Naive thymus-derived CD8-positive, alpha-beta T cell (primary cell): ENCODE measurements around the gene BLM. TPM values are rescaled to one million over a fixed set of nuclear protein-coding genes. Genes with fewer than 3 reads are reported as not detected.

Source experiments
- ATAC-seq, 2 donors: fragments of 150-1000 bp; cut with Tn5 transposase in 1 of 2; sonication (Bioruptor Pico), chemical (Tn5 transposase) in 1 of 2; 1 replicate in 1 of 2; 2 replicates in 1 of 2; pipeline ENCODE4 v1.10.0; 2021; ENCODE audit warnings: mild to moderate bottlenecking in 2 of 2, moderate library complexity in 2 of 2
- POLR2A ChIA-PET: fragments of 350-600 bp; sonication (Branson Sonifier 250); formaldehyde crosslinking; loops from one replicate; lab custom pipeline; 2021; ENCODE audit warnings: antibody characterized with exemption; lab: Charles Lee
- DNase-seq, 10 donors: peaks; one replicate each; pipeline versions ENCODE4 v3.0.0 to v3.0.0-alpha.2; 2020 to 2022
- H3K27ac Mint-ChIP-seq, 10 donors: one replicate each; pipeline ENCODE4 v1.8.0; 2020 to 2022; ENCODE audit warnings: mild to moderate bottlenecking in 10 of 10, mixed read lengths in 10 of 10, moderate library complexity in 4 of 10, inconsistent platforms in 1 of 10
- H3K27me3 Mint-ChIP-seq, 5 donors: one replicate each; pipeline ENCODE4 v1.8.0; 2021 to 2022; ENCODE audit warnings: mixed read lengths in 5 of 5
- H3K36me3 Mint-ChIP-seq, 3 donors: one replicate each; pipeline ENCODE4 v1.8.0; 2020 to 2022; ENCODE audit warnings: mixed read lengths in 3 of 3, mild to moderate bottlenecking in 2 of 3, inconsistent platforms in 1 of 3
- H3K4me1 Mint-ChIP-seq, 4 donors: one replicate each; pipeline ENCODE4 v1.8.0; 2021 to 2022; ENCODE audit warnings: mixed read lengths in 4 of 4
- H3K4me3 Mint-ChIP-seq, 10 donors: one replicate each; pipeline ENCODE4 v1.8.0; 2020 to 2022; ENCODE audit warnings: mild to moderate bottlenecking in 10 of 10, mixed read lengths in 10 of 10, moderate library complexity in 6 of 10, inconsistent platforms in 1 of 10
- H3K9me3 Mint-ChIP-seq, 9 donors: one replicate each; pipeline ENCODE4 v1.8.0; 2020 to 2022; ENCODE audit warnings: mixed read lengths in 9 of 9, mild to moderate bottlenecking in 3 of 9, inconsistent platforms in 1 of 9, moderate library complexity in 1 of 9
- polyA plus RNA-seq, 3 donors: library from polyadenylated mRNA; unstranded; fragments of 300-500 nt; fragmentation: Illumina TruSeq; gene quantifications; one replicate each; pipeline ENCODE4 v1.2.3, GENCODE V29; 2021
- total RNA-seq, 8 experiments: library from RNA in 2 of 8; stranded (reverse) in 2 of 8; gene quantifications; one replicate each; pipeline ENCODE4 v1.2.3 and lab custom pipeline; 2021 to 2026

Gene BLM
- total and polyA plus RNA-seq, 5 experiments from 2014 or later, result 2.6 to 7.1 (median 4.1) TPM

GRCh38 chr15:90808517-90809235 lies 91.5 kb downstream of the BLM start:
- H3K4me3 Mint-ChIP-seq, result no peak overlapping the region
- peaks cover 3 to 31% (median 10%) of the 10 kb centered on the region in 4 donors for H3K4me1 Mint-ChIP-seq
- ATAC-seq, result no peak
- no peak for DNase-seq
- POLR2A ChIA-PET, result no interaction called here
- peaks cover 0 to 41% (median 3%) of the 10 kb centered on the region in 3 donors for H3K36me3 Mint-ChIP-seq
- no peaks in the 10 kb centered on the region for H3K27me3 Mint-ChIP-seq
- peak overlapping the region in 2 of 10 donors; percentile 28 to 30 for H3K27ac Mint-ChIP-seq
- H3K9me3 Mint-ChIP-seq, result no peaks in the 10 kb centered on the region

- H3K36me3 Mint-ChIP-seq, result peaks cover 0 to 36% (median 0%) of the 10 kb centered on the region in 3 donors
- POLR2A ChIA-PET, result no interaction called here
- ATAC-seq, result no peak
- no peaks in the 10 kb centered on the region for H3K27me3 Mint-ChIP-seq
- H3K4me1 Mint-ChIP-seq, result peaks cover 5 to 40% (median 12%) of the 10 kb centered on the region in 4 donors
- no peak overlapping the region for H3K27ac Mint-ChIP-seq
- no peak overlapping the region for H3K4me3 Mint-ChIP-seq
- DNase-seq, result no peak
- no peaks in the 10 kb centered on the region for H3K9me3 Mint-ChIP-seq
These were observed 92.4 kb downstream of the BLM start for GRCh38 chr15:90809536-90809935.

GRCh38 chr15:90810354-90810753 lies 93.2 kb downstream of the BLM start:
- POLR2A ChIA-PET, result no interaction called here
- peak overlapping the region in 1 of 10 donors; percentile 17 for H3K4me3 Mint-ChIP-seq
- ATAC-seq (no peak), DNase-seq (no peak)
- peaks cover 0 to 36% (median 0%) of the 10 kb centered on the region in 3 donors for H3K36me3 Mint-ChIP-seq
- H3K4me1 Mint-ChIP-seq, result peaks cover 5 to 48% (median 13%) of the 10 kb centered on the region in 4 donors
- no peaks in the 10 kb centered on the region for H3K27me3 Mint-ChIP-seq
- H3K9me3 Mint-ChIP-seq, result no peaks in the 10 kb centered on the region
- peak overlapping the region in 1 of 10 donors; percentile 24 for H3K27ac Mint-ChIP-seq

GRCh38 chr15:90812171-90812957 lies 95.2 kb downstream of the BLM start:
- peak overlapping the region in 3 of 10 donors; percentile 8 to 44 (median 34) for H3K27ac Mint-ChIP-seq
- no peaks in the 10 kb centered on the region for H3K27me3 Mint-ChIP-seq
- H3K4me3 Mint-ChIP-seq, result no peak overlapping the region
- no peaks in the 10 kb centered on the region for H3K9me3 Mint-ChIP-seq
- peaks cover 5 to 60% (median 27%) of the 10 kb centered on the region in 4 donors for H3K4me1 Mint-ChIP-seq
- DNase-seq (no peak), ATAC-seq (no peak)
- POLR2A ChIA-PET, result no interaction called here
- H3K36me3 Mint-ChIP-seq, result peaks cover 0 to 36% (median 0%) of the 10 kb centered on the region in 3 donors

GRCh38 chr15:90812958-90813265 lies 95.8 kb downstream of the BLM start:
- H3K4me1 Mint-ChIP-seq, result peaks cover 5 to 60% (median 33%) of the 10 kb centered on the region in 4 donors
- no peak for ATAC-seq
- H3K9me3 Mint-ChIP-seq, result no peaks in the 10 kb centered on the region
- DNase-seq, result no peak
- H3K27ac Mint-ChIP-seq, result peak overlapping the region in 1 of 10 donors; percentile 34
- no peak overlapping the region for H3K4me3 Mint-ChIP-seq
- peaks cover 0 to 35% (median 0%) of the 10 kb centered on the region in 3 donors for H3K36me3 Mint-ChIP-seq
- no peaks in the 10 kb centered on the region for H3K27me3 Mint-ChIP-seq
- POLR2A ChIA-PET, result interaction anchor here (0.6 kb wide), 1 partner anchor 120 kb away, joined by 3 read pairs; the partner anchor contains the start of gene HDDC3

GRCh38 chr15:90813796-90814190 lies 96.6 kb downstream of the BLM start:
- H3K4me1 Mint-ChIP-seq, result peaks cover 12 to 58% (median 40%) of the 10 kb centered on the region in 4 donors
- DNase-seq (peak in 1 of 10 donors; percentile 18), ATAC-seq (peak in 1 of 2 donors; percentile 24)
- POLR2A ChIA-PET, result interaction anchor here (0.6 kb wide), 1 partner anchor 119 kb away, joined by 3 read pairs; the partner anchor contains the start of gene HDDC3
- H3K9me3 Mint-ChIP-seq, result no peaks in the 10 kb centered on the region
- no peaks in the 10 kb centered on the region for H3K27me3 Mint-ChIP-seq
- peak overlapping the region in 1 of 10 donors; percentile 13 for H3K4me3 Mint-ChIP-seq
- H3K36me3 Mint-ChIP-seq, result peaks cover 0 to 28% (median 0%) of the 10 kb centered on the region in 3 donors
- peak overlapping the region in 6 of 10 donors; percentile 3 to 83 (median 44) for H3K27ac Mint-ChIP-seq

- ATAC-seq (no peak), DNase-seq (no peak)
- H3K9me3 Mint-ChIP-seq, result no peaks in the 10 kb centered on the region
- peak overlapping the region in 2 of 10 donors; percentile 11 to 13 for H3K4me3 Mint-ChIP-seq
- peaks cover 12 to 58% (median 41%) of the 10 kb centered on the region in 4 donors for H3K4me1 Mint-ChIP-seq
- H3K36me3 Mint-ChIP-seq, result peaks cover 0 to 24% (median 0%) of the 10 kb centered on the region in 3 donors
- no peaks in the 10 kb centered on the region for H3K27me3 Mint-ChIP-seq
- H3K27ac Mint-ChIP-seq, result peak overlapping the region in 5 of 10 donors; percentile 25 to 71 (median 39)
- POLR2A ChIA-PET, result no interaction called here
These were observed 97.2 kb downstream of the BLM start for GRCh38 chr15:90814191-90814821.

GRCh38 chr15:90816401-90817116 lies 99.4 kb downstream of the BLM start:
- DNase-seq (peak in 3 of 10 donors; percentile 15 to 30 (median 21)), ATAC-seq (peak in 1 of 2 donors; percentile 56)
- H3K4me3 Mint-ChIP-seq, result peak overlapping the region in 7 of 10 donors; percentile 6 to 39 (median 23)
- POLR2A ChIA-PET, result interaction anchor here (1.1 to 1.3 kb wide), 2 partner anchors 10 to 48 kb away, joined by 3 read pairs; no protein-coding TSS in a partner anchor
- no peaks in the 10 kb centered on the region for H3K9me3 Mint-ChIP-seq
- no peaks in the 10 kb centered on the region for H3K27me3 Mint-ChIP-seq
- peak overlapping the region in 7 of 10 donors; percentile 11 to 85 (median 48) for H3K27ac Mint-ChIP-seq
- H3K36me3 Mint-ChIP-seq, result peaks cover 0 to 7% (median 0%) of the 10 kb centered on the region in 3 donors
- H3K4me1 Mint-ChIP-seq, result peaks cover 12 to 66% (median 41%) of the 10 kb centered on the region in 4 donors

- H3K9me3 Mint-ChIP-seq, result no peaks in the 10 kb centered on the region
These were observed 100.2 kb downstream of the BLM start for GRCh38 chr15:90817117-90818057.

GRCh38 chr15:90818251-90819210 lies 101.4 kb downstream of the BLM start:
- Mint-ChIP-seq H3K27me3 (no peaks in the 10 kb centered on the region), H3K4me1 (peaks cover 11 to 55% (median 32%) of the 10 kb centered on the region in 4 donors), H3K4me3 (peak overlapping the region in 4 of 10 donors; percentile 36 to 56 (median 44)), H3K36me3 (no peaks in the 10 kb centered on the region), H3K27ac (peak overlapping the region in 8 of 10 donors; percentile 40 to 82 (median 68)), H3K9me3 (no peaks in the 10 kb centered on the region)
- peak; percentile 69 to 90 for ATAC-seq
- peak in 7 of 10 donors; percentile 23 to 39 (median 32) for DNase-seq
- POLR2A ChIA-PET, result interaction anchor here (0.5 to 1.2 kb wide), 4 partner anchors 12 to 104 kb away, joined by 3 to 4 read pairs (median 4); no protein-coding TSS in a partner anchor

More at GRCh38 chr15:90817117-90818057, 100.2 kb downstream of the BLM start:
- H3K27me3 Mint-ChIP-seq, result no peaks in the 10 kb centered on the region
- peak overlapping the region in 2 of 10 donors; percentile 33 to 36 for H3K4me3 Mint-ChIP-seq
- POLR2A ChIA-PET, result interaction anchor here (0.8 to 1.3 kb wide), 2 partner anchors 10 to 102 kb away, joined by 3 read pairs; no protein-coding TSS in a partner anchor
- H3K27ac Mint-ChIP-seq, result peak overlapping the region in 7 of 10 donors; percentile 29 to 80 (median 62)
- peaks cover 0 to 2% (median 0%) of the 10 kb centered on the region in 3 donors for H3K36me3 Mint-ChIP-seq
- no peak for DNase-seq
- peaks cover 11 to 60% (median 35%) of the 10 kb centered on the region in 4 donors for H3K4me1 Mint-ChIP-seq
- no peak for ATAC-seq
